GF-D8 (cell line): Measurements from ENCODE around the gene SVIP.

ENCODE experiments used
- DNase-seq: peaks from one replicate; lab custom pipeline; 2025; lab: John Stamatoyannopoulos, UW

SVIP gene

DNA sequence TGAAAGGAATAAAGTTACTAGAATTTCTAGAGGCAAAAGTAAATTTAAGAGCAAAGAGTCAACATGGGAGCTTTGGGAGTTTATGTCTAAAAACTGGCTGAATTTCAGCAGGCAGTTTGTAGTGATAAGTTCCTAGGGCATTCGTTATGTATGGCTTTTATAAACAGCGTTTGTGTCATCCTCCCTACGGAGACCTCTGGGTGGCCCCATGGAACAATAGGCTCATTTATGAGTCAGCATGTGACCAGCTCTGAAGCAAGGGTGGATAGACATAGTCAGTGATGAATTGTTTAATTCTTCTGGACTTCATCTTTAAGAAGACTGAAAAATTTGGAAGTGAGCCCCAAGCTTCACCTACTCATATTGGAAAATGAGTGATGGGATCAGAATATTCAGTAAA, 37.1 kb downstream of the SVIP start:
- no peak for DNase-seq

GRCh38 chr11:22787551-22788162, 41.9 kb downstream of the SVIP start:
- no peak for DNase-seq

DNA sequence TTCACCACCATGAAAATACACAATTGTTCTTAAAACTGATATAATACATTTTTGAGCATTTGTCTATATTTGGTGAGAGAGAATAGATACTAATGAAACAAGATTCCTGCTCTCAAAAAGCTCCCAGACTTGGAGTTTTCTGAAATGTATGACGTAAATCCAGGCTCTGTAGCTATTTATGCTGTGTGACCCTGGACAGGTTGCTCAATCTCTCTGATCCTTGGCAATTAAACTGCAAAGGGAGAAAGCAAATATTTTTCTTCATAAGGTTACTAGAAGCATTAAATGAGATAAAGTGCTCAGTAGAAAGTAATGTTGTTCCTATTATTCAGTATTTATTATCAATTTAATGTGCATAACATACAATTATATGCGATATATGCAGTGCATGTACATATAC, 42.5 kb downstream of the SVIP start:
- DNase-seq = no peak

GRCh38 chr11:22786475-22786874, 43.1 kb downstream of the SVIP start:
- DNase-seq = no peak

DNA sequence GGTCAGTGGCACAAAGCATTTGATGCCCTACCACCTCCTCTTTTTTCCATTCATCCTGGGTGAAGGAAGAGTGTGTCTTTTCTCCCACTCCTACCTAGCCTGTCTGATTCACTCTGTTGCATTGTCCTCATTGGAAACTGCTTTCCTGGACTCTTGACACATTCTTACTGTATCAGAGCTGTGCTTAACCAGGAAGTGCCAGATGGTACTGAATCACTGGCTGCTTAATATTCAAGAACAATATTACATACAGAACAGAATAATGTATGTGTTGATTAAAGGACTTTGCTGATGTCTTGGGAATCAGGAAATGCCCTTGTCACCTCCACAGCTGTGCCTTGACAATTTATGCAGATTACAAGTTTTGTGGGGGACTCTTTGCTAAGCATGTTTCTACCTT, 44.4 kb downstream of the SVIP start:
- no peak for DNase-seq

- DNase-seq = no peak
Measured at GRCh38 chr11:22780952-22781593, 48.5 kb downstream of the SVIP start.

- DNase-seq = no peak
Measured at GRCh38 chr11:22779850-22780249, 49.8 kb downstream of the SVIP start.

DNA sequence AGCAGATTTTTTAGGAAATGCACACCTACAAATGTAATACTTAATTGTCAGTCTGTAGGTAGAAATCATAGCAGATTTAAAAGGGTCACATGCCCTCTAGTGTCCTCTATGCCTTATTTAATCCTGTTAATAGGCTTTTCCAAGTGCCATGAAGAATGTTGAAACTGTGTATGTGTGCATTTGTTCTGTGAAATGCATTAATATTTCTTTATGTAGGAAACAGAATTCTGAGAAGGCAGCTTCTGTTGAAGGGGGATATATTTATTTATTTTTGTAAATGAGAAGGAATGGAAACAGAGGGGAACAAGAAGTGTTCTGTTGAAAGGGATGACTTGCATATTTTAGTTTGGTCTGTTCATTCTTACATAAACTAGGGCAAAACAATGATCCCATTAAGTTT, 51.0 kb downstream of the SVIP start:
- DNase-seq = no peak

GRCh38 chr11:22775248-22775647, 54.4 kb downstream of the SVIP start:
- DNase-seq = no peak

- DNase-seq = no peak
Measured at GRCh38 chr11:22774716-22775115, 54.9 kb downstream of the SVIP start.

DNA sequence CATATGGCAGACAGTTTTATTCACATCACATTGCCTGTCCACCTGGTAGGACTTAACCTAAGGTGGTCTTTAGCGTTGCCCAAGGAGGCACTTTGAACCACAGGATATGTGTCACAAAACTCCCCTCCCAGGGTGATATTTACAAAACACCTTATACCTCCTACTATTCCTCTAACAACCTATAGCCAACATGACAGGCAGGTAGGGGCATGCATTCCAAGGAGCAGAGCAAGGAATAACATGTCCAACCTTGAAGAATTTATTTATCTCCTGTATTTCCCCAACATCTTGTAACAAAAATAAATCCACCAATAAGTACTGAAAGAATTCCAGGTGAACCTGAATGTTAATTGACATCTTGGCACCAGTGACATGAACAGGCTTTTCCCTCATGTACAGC, 60.5 kb downstream of the SVIP start:
- DNase-seq = no peak
